Gastrocnemius medialis (tissue), 4 donors: ENCODE data around the gene MYL12B. TPM values are rescaled to one million over a fixed set of nuclear protein-coding genes. Genes with fewer than 3 reads are reported as not detected.
A peak's percentile ranks its signal among the peaks of the same experiment; 100 is the strongest.
"Not testable (repeated sequence)": the region's sequence is repeated elsewhere in the genome, so short reads cannot be mapped to it uniquely, and the experiment has no call there.

Experiments used
- ATAC-seq, 2 donors: fragments of 150-250 bp; one replicate each; pipeline ENCODE4 v1.9.1; 2016
- DNase-seq, 2 donors: peaks; one replicate each; pipeline ENCODE4 v3.0.0-alpha.2; 2019
- H3K27ac ChIP-seq, 4 donors: fragments of 200-600 bp; sonication (generic); 1 replicate in 1 of 4; 2 replicates in 3 of 4; pipeline ENCODE4 v1.5.1; 2016 to 2018; ENCODE audit warnings: mild to moderate bottlenecking in 2 of 4, moderate library complexity in 1 of 4
- H3K27me3 ChIP-seq, 3 donors: fragments of 200-600 bp; sonication (generic) in 2 of 3; 1 replicate in 1 of 3; 2 replicates in 2 of 3; pipeline versions ENCODE4 v1.5.1 to v1.6.0; 2016 to 2019; ENCODE audit warnings: mild to moderate bottlenecking in 1 of 3, moderate library complexity in 1 of 3
- H3K36me3 ChIP-seq, 2 donors: fragments of 200-600 bp; sonication (generic) in 1 of 2; one replicate each; pipeline ENCODE4 v1.5.1; 2017 to 2018
- H3K4me1 ChIP-seq, 2 donors: fragments of 200-600 bp; sonication (generic) in 1 of 2; one replicate each; pipeline ENCODE4 v1.5.1; 2016 to 2017; ENCODE audit warnings: mild to moderate bottlenecking in 2 of 2
- H3K4me3 ChIP-seq, 4 donors: fragments of 200-600 bp; sonication (generic) in 3 of 4; 1 replicate in 1 of 4; 2 replicates in 3 of 4; pipeline ENCODE4 v1.5.1; 2016 to 2019; ENCODE audit warnings: mild to moderate bottlenecking in 2 of 4
- H3K9me3 ChIP-seq, 3 donors: fragments of 200-600 bp; sonication (generic) in 2 of 3; 1 replicate in 1 of 3; 2 replicates in 2 of 3; pipeline ENCODE4 v1.5.1; 2016 to 2019
- POLR2A ChIP-seq, 2 donors: fragments of 450-650 bp; IDR thresholded peaks; one replicate each; pipeline ENCODE4 v1.6.1; 2017; ENCODE audit warnings: antibody characterized with exemption in 2 of 2, mild to moderate bottlenecking in 2 of 2, moderate library complexity in 2 of 2
- in situ Hi-C, 4 donors: fragments of 200-750 bp; cut with MboI; loops; one replicate each; pipeline versions ENCODE4 v1.15.0 to v1.8.0; 2017; ENCODE audit warnings: low sequenced_read_pairs in 4 of 4
- intact Hi-C: fragments of 100-400 bp; cut with DNase I; formaldehyde crosslinking; loops from one replicate; pipeline ENCODE4 v1.15.1; 2023; ENCODE audit warnings: low total_unique reads
- total RNA-seq, 4 donors: library from RNA; depleted of rRNA; stranded (reverse); fragments of >200 nt; gene quantifications; one replicate each; pipeline versions ENCODE4 v1.1.0 to v1.2.3, GENCODE V29; 2016
- TF ChIP-seq, protein P1 (sequence below), 5 experiments: fragments of 450-650 bp in 3 of 5; fragments of 200-600 bp in 2 of 5; sonication (generic) in 2 of 5; IDR thresholded peaks in 4 of 5; conservative IDR thresholded peaks in 1 of 5; 1 replicate in 4 of 5; 2 replicates in 1 of 5; pipeline ENCODE4 v1.5.1; 2016 to 2019; ENCODE audit warnings: antibody characterized with exemption in 5 of 5, mild to moderate bottlenecking in 3 of 5, moderate library complexity in 3 of 5

Gene MYL12B
- total RNA-seq, 4 donors from 2014 or later = 100 to 293 (median 185) TPM

DNA sequence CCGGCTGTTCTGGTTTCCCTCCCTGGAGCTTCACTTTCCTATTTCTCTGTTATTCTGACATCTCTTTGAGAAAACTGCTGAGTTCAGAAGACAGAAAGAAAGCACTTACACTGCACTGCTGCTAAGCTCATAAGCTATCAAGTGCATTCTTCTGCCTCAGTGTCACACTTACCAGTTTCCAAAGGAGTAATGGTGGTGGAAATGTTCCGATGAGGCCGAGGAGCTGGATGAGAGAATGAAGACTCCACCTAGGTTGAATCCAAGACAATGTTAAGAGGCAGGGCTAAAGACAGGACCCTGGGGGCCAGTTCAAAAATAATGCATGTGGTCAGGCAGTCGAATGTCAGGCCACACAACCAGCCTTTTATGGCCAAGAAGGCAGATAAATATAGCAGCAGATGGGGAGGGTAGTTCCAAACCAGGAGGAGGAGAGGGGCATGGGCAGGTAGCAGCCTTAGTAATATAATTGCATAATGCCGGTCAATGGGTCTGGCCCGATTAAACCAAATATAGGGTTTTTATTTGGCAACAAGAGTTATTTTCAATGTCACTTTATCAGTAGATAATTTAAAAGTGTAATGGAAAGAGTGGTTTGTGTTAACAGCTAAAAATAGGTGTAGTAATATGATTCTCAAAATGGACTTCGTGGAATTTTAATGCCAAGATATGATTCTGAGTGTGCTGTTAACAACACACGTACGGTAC is 42.1 kb upstream of the MYL12B start, which contains the start of gene MYOM1:
Gene MYOM1 (minus strand): TSS at position 338 of the 705 bp plus-strand sequence. CDS start 4,745 bp downstream, outside the sequence.
- Histone ChIP-seq H3K9me3 (no peaks in the 10 kb centered on the region), H3K36me3 (no peaks in the 10 kb centered on the region), H3K27me3 (no peaks in the 10 kb centered on the region), H3K27ac (peak within 1 kb of the TSS; percentile 81 to 90 (median 89)), H3K4me3 (peak within 1 kb of the TSS; percentile 50 to 67 (median 58)), H3K4me1 (peaks cover 35 to 36% of the 10 kb centered on the region in 2 donors)
- in situ Hi-C loops (no loop called here), intact Hi-C loops (loop anchor here (1.0 kb wide), 1 partner anchor 28 kb away; the partner anchor contains the start of gene MYL12A)
- DNase-seq (peak; percentile 35 to 60), ATAC-seq (peak; percentile 67 to 73)
- peak in 1 of 2 donors; percentile 67 for TF ChIP-seq POLR2A (IDR thresholded peaks at IDR 0.05)
- TF ChIP-seq, protein P1, sequence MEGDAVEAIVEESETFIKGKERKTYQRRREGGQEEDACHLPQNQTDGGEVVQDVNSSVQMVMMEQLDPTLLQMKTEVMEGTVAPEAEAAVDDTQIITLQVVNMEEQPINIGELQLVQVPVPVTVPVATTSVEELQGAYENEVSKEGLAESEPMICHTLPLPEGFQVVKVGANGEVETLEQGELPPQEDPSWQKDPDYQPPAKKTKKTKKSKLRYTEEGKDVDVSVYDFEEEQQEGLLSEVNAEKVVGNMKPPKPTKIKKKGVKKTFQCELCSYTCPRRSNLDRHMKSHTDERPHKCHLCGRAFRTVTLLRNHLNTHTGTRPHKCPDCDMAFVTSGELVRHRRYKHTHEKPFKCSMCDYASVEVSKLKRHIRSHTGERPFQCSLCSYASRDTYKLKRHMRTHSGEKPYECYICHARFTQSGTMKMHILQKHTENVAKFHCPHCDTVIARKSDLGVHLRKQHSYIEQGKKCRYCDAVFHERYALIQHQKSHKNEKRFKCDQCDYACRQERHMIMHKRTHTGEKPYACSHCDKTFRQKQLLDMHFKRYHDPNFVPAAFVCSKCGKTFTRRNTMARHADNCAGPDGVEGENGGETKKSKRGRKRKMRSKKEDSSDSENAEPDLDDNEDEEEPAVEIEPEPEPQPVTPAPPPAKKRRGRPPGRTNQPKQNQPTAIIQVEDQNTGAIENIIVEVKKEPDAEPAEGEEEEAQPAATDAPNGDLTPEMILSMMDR (IDR thresholded peaks at IDR 0.05 in 4 of 5, conservative IDR thresholded peaks at IDR 0.05 in 1 of 5) = no peak

DNA sequence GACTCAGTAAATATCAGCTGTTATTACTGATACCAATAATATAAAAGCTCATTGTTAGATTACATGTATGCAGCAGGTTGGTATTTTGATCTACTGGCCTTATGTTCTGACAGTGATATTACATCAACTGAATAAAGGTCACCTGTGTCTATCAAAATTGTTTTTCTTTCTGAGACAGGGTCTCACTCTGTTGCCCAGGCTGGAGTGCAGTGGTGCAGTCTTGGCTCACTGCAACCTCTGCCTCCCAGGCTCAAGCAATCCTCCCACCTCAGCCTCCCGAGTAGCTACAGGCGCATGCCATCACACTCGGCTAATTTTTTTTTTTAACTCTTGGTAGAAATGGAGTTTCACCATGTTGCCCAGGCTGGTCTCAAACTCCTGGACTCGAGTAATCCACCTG is 41.1 kb upstream of the MYL12B start:
- DNase-seq, H3K27me3 ChIP-seq, H3K36me3 ChIP-seq, ATAC-seq, H3K9me3 ChIP-seq, H3K4me3 ChIP-seq, in situ Hi-C loops: not testable (repeated sequence)
- intact Hi-C loops = loop anchor here (1.0 kb wide), 1 partner anchor 26 kb away; the partner anchor contains the start of gene MYL12A
- Histone ChIP-seq H3K27ac (peak overlapping the region; percentile 81 to 90 (median 89)), H3K4me1 (peaks cover 34 to 39% of the 10 kb centered on the region in 2 donors)

DNA sequence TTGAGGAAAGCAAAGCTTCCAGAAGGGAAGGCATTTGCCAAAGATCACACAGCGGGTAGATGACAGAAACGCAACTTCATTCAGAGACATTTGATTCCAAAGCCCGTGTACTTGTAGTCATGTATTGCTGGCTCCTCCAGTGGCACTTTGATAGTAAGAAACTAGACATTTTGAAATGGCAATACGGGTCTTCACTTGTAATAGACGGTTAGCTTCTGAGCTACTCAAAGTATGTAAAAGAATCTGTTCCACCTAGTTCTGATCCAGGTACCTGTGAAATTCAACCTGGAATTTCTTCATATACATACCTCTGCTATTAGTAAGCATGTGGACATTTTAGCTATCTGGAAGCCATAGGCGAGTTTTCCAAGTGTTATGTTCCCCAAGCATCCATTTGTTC is 40.4 kb upstream of the MYL12B start:
- Histone ChIP-seq H3K36me3 (no peaks in the 10 kb centered on the region), H3K4me3 (no peak overlapping the region), H3K27me3 (no peaks in the 10 kb centered on the region), H3K27ac (peak overlapping the region; percentile 81 to 90 (median 89)), H3K4me1 (peaks cover 29 to 36% of the 10 kb centered on the region in 2 donors), H3K9me3 (no peaks in the 10 kb centered on the region)
- TF ChIP-seq, protein P1 (IDR thresholded peaks at IDR 0.05 in 4 of 5, conservative IDR thresholded peaks at IDR 0.05 in 1 of 5) = no peak
- no peak for TF ChIP-seq POLR2A (IDR thresholded peaks at IDR 0.05)
- no peak for ATAC-seq
- no peak for DNase-seq
- in situ Hi-C loops (no loop called here), intact Hi-C loops (no loop called here)

DNA sequence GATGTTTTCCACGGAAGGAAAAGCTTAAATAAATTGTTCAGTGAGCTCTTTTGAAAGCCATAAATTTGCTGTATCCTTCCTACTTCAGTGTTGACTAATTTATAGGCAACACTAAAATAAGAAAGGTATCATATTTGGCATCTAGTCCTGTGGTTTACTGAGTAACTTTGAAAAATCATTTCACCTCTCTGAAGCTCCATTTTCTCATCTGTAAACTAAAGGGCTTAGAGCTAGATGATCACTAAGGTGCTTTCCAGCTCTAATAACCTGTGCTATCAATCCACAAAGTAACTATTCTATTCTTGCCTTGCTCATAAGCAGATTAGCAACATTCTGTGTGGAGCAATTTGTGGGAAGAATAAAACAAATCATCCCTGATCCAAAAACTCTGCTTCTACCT is 38.6 kb upstream of the MYL12B start:
- H3K4me1 ChIP-seq = peaks cover 15 to 21% of the 10 kb centered on the region in 2 donors
- no peaks in the 10 kb centered on the region for H3K27me3 ChIP-seq
- intact Hi-C loops = no loop called here
- DNase-seq (no peak), ATAC-seq (no peak)
- TF ChIP-seq, protein P1 (IDR thresholded peaks at IDR 0.05 in 4 of 5, conservative IDR thresholded peaks at IDR 0.05 in 1 of 5) = no peak
- no peak for TF ChIP-seq POLR2A (IDR thresholded peaks at IDR 0.05)
- peak overlapping the region in 2 of 4 donors; percentile 28 to 54 for H3K27ac ChIP-seq
- no peaks in the 10 kb centered on the region for H3K9me3 ChIP-seq
- in situ Hi-C loops = no loop called here
- H3K36me3 ChIP-seq = no peaks in the 10 kb centered on the region
- H3K4me3 ChIP-seq = no peak overlapping the region

DNA sequence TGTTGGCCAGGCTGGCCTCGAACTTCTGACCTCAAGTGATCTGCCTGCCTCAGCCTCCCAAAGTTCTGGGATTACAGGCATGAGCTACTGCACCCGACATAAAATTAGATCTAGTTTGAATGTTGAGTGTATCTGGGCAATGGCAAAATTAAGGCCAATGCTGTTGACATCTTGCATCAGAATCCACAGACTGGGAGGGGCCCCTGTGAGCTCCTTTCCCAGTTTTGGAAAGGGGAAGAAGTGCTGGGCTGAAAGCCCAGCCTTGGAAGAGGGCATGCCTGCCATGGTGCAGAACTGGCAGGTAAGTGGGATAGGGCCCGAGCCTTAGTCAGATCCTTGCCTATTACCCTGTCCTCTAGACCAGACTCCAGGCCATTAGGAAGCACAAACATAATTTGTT is 37.7 kb upstream of the MYL12B start:
- Histone ChIP-seq H3K4me1 (peaks cover 10 to 21% of the 10 kb centered on the region in 2 donors), H3K27me3 (no peaks in the 10 kb centered on the region), H3K4me3 (no peak overlapping the region), H3K36me3 (no peaks in the 10 kb centered on the region), H3K27ac (peak overlapping the region in 2 of 4 donors; percentile 28 to 54), H3K9me3 (no peaks in the 10 kb centered on the region)
- TF ChIP-seq, protein P1 (IDR thresholded peaks at IDR 0.05 in 4 of 5, conservative IDR thresholded peaks at IDR 0.05 in 1 of 5) = no peak
- TF ChIP-seq POLR2A (IDR thresholded peaks at IDR 0.05) = no peak
- ATAC-seq (no peak), DNase-seq (peak in 1 of 2 donors; percentile 48)
- intact Hi-C loops (no loop called here), in situ Hi-C loops (no loop called here)
